GM12878 (cell line): Measurements from ENCODE around the gene RACK1.
A peak's percentile ranks its signal among the peaks of the same experiment; 100 is the strongest.

Source experiments
- ETV6 ChIP-seq, 2 experiments: fragments of 450-650 bp in 1 of 2; IDR thresholded peaks in 1 of 2; conservative IDR thresholded peaks in 1 of 2; 2 replicates each; pipeline ENCODE4 v1.6.1; 2014; ENCODE audit warnings: antibody characterized with exemption in 1 of 2, borderline replicate concordance in 1 of 2, low read depth in 1 of 2, mild to moderate bottlenecking in 1 of 2, moderate library complexity in 1 of 2
- POLR2A ChIP-seq: IDR thresholded peaks from 2 replicates; pipeline ENCODE4 v1.6.1; 2011; ENCODE audit warnings: low read depth, mild to moderate bottlenecking, low read length
- POLR2AphosphoS5 ChIP-seq: IDR thresholded peaks from 2 replicates; pipeline ENCODE4 v1.6.1; 2011; ENCODE audit warnings: mild to moderate bottlenecking, low read length, inconsistent platforms
- POU2F2 ChIP-seq: IDR thresholded peaks from 3 replicates; pipeline ENCODE4 v1.6.1; 2011; ENCODE audit warnings: low read depth, mild to moderate bottlenecking, low read length, borderline replicate concordance
- RAD21 ChIP-seq: IDR thresholded peaks from 2 replicates; pipeline ENCODE4 v1.6.1; 2011; ENCODE audit warnings: mild to moderate bottlenecking, low read depth, low read length, moderate library complexity; ENCODE audit not compliant: insufficient read depth
- RBBP5 ChIP-seq: fragments of 200-600 bp; sonication (generic); conservative IDR thresholded peaks from 2 replicates; pipeline ENCODE4 v1.6.1; 2016
- RCOR1 ChIP-seq: conservative IDR thresholded peaks from 2 replicates; pipeline ENCODE4 v1.6.1; 2012; ENCODE audit warnings: low read depth, low read length, improper control_type of control experiment
- RELA ChIP-seq: fragments of 450-650 bp; IDR thresholded peaks from 2 replicates; pipeline ENCODE4 v1.8.0; 2014; ENCODE audit warnings: borderline replicate concordance; ENCODE audit not compliant: partially characterized antibody
- RUNX3 ChIP-seq: IDR thresholded peaks from 2 replicates; pipeline ENCODE4 v1.6.1; 2012; ENCODE audit warnings: low read length, inconsistent platforms
- SMC3 ChIP-seq: IDR thresholded peaks from 2 replicates; pipeline ENCODE4 v1.6.1; 2011; ENCODE audit warnings: low read length, improper control_type of control experiment, borderline replicate concordance
- SRF ChIP-seq, 2 experiments: IDR thresholded peaks; 2 replicates each; pipeline ENCODE4 v1.6.1; 2011; ENCODE audit warnings: low read depth in 2 of 2, low read length in 2 of 2, mild to moderate bottlenecking in 1 of 2, moderate library complexity in 1 of 2
- TAF1 ChIP-seq: IDR thresholded peaks from 2 replicates; pipeline ENCODE4 v1.6.1; 2011; ENCODE audit warnings: mild to moderate bottlenecking, low read depth, low read length, borderline replicate concordance
- TF ChIP-seq, protein P1 (sequence below): IDR thresholded peaks from 2 replicates; pipeline ENCODE4 v1.6.1; 2011; ENCODE audit warnings: low read depth, mild to moderate bottlenecking, low read length, moderate library complexity, borderline replicate concordance; ENCODE audit errors: extremely low read depth

DNA sequence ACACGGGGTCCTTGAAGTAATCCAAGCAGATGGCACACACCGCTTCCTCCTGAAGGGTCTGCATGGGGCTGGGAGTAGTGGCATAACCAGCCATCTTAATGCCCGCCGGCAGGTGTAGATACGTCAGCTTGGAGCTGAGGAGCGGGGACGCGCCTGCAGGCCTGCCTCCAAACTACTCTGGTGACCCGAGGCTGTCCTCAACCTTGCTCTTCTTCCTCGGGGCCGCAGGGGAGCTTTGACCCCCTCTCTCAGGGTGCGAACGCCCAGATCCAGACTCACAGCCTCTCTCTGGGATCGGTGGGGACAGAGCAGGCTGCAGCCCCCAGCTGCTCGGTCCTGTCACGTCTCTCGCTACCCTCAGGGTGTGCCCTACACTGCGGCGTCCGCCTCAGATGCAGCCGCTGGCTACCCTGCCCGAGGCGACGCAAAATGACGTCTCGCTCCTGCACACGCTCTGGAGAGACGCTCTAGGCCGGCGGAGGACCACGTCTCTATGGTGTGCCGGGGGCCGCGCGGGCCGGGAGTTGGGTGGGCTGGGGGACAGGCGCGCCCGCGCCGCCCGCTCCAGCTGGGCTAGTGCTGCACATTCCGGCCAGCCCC is 17.1 kb upstream of the RACK1 start, which contains the start of gene TRIM52:
- TF ChIP-seq SRF (IDR thresholded peaks at IDR 0.05; ENCODE audit: low read depth in 2 of 2, low read length in 2 of 2) (peak in 1 of 2 experiments; percentile 83; a peak in 2 of 4 replicates), RAD21 (no peak), ETV6 (conservative IDR thresholded peaks at IDR 0.05 in 1 of 2, IDR thresholded peaks at IDR 0.05 in 1 of 2; ENCODE audit: borderline replicate concordance in 1 of 2, low read depth in 1 of 2) (no peak), RELA (peak; percentile 77), RBBP5 (no peak), RCOR1 (no peak), POLR2AphosphoS5 (peak; percentile 98), SMC3 (no peak), POLR2A (peak; percentile 99), RUNX3 (peak; percentile 30), TAF1 (peak; percentile 98), POU2F2 (peak; percentile 89)
- TF ChIP-seq, protein P1, sequence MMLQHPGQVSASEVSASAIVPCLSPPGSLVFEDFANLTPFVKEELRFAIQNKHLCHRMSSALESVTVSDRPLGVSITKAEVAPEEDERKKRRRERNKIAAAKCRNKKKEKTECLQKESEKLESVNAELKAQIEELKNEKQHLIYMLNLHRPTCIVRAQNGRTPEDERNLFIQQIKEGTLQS, result peak; percentile 33; the same call in 1 of the 2 replicates
